ENCODE data around the gene FUT9.

The FUT9 gene

DNA sequence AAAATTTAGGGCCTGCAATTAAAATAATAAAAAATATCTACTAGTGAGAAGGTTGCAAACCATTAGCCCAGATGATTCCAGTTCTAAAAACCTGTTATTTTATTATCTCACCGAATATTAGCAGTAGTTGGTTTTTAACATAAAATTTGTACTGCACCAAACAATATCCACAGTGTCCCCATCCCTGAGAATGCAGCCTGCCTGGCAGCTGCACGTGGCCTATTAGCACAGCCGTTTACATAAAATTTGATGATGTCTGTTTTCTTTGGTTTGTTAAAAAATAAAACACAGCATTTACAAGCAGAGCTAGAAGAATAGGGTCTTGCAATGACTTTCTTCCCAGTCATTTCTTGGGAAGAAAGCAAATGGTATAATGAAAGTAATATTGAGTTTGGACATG, 58.2 kb downstream of the FUT9 start:
- DNase-seq = no peak

- DNase-seq = no peak
These were observed 60.1 kb downstream of the FUT9 start for GRCh38 chr6:96075826-96076225.

DNA sequence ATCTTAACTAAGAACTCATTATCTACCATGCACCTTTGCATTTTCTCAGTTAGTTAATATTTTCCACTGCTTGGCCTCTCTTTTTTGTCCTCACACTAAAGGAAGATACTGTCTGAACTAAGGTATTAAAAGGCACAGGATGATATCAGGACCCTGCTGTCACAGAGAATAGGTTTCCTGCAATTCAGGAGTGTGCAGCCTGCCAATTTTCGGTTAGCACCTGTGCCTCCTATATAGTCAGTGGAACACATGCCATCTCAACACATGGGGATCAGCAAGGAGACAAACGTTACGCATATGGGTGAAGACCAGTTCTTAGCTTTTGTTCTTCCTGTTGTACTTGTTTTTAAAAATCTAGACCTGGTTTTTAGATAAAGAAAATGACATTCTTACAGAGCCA, 71.0 kb downstream of the FUT9 start:
- no peak for DNase-seq

GRCh38 chr6:96089173-96089572, 73.4 kb downstream of the FUT9 start:
- no peak for DNase-seq

DNA sequence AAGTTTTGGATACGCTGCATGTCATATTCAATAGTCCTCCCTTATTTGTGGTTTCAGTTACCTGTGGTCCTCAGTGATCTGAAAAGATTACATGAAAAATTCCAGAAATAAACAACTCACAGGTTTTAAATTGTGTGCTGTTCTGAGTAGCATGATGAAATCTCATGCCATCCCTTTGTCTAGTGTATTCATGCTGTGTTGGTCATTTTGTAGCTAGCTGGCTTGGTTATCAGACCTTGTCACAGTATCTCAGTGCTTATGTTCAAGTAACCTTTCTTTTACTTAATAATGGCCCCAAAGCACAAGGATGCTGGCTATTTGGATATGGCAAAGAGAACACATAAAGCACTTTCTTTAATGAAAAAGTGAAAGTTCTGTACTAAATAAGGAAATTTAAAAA, 78.3 kb downstream of the FUT9 start:
- no peak for DNase-seq

- DNase-seq = no peak
These were observed 83.3 kb downstream of the FUT9 start for GRCh38 chr6:96099069-96099468.

GRCh38 chr6:96101564-96101963, 85.8 kb downstream of the FUT9 start:
- no peak for DNase-seq

DNA sequence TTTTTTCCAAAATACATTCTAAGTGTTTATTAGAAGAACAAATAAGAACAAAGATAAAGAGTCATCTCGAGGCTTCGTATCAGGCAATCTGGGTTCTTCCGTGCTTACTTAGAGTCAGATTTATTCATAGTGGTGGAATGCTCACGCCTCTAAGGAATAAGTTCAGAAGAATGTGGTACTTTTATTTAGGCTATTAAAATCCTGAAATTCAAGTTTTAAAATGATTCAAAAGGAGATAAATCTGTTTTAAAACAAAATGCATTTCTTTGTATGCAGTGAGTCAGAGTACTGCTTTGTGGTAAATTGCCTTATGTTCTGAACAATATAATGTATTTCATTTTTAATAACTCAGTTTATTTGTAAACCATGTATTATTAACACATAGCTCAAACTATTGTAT, 89.1 kb downstream of the FUT9 start:
- no peak for DNase-seq

- no peak for DNase-seq
These were observed 95.1 kb downstream of the FUT9 start for GRCh38 chr6:96110878-96111277.

GRCh38 chr6:96116674-96117073, 100.9 kb downstream of the FUT9 start:
- no peak for DNase-seq

DNA sequence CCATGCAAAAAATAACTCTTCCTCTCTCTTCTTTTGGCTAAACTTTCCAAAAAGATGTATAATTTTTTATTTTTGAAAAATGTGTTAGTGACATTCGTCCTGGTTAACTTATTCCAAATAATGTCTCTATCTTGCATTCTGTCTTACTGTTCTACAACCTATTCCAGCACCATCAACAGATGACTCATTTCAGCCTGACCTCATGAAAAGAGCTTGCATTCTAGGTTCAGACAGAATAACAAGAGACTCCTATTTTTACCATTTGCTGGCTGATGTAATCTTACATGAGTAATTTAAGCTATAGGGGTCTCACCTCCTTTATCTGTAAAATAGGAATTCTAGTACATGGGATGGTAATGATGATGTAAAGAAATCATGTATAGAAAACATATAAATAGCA, 109.0 kb downstream of the FUT9 start:
- DNase-seq = no peak

GRCh38 chr6:96138406-96138805, 122.6 kb downstream of the FUT9 start:
- no peak for DNase-seq

DNA sequence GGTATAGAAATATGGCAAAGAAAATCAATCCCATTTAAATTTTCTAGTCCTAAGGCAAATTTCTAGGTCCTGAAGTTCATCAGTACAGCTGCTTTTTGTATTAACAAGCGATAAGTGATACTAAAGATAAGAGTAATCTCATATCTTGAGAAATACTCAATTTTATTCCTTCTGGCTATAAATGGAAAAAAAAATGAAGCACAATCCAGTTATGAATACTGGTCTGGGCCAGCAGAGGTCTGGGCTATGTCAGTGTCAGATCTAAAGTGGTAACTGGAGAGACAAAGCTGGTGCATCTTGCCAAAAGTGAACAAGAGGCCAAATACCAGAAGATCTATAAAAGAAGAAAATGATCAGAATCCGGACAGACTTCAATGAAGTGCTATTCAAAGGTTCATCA, 126.4 kb downstream of the FUT9 start:
- no peak for DNase-seq

DNA sequence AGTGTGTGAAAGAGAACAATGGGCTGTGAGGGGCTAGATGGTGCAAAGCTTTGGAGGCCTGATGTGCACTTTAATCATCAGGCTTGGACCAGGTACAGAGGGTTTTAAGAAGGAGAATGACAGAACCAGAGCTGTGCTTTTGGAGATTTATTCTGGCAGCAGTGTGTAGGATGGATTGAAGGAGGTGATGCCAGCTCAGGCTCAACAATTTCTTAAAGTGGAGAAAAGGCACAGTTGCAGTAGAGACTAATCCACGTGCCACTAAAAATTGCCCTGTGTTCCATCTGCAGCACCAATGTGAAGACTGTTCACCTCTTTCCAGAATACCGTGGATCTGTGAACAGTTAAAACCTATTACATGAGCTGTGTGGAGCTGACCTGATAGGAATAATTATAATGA, 134.7 kb downstream of the FUT9 start:
- DNase-seq = no peak

DNA sequence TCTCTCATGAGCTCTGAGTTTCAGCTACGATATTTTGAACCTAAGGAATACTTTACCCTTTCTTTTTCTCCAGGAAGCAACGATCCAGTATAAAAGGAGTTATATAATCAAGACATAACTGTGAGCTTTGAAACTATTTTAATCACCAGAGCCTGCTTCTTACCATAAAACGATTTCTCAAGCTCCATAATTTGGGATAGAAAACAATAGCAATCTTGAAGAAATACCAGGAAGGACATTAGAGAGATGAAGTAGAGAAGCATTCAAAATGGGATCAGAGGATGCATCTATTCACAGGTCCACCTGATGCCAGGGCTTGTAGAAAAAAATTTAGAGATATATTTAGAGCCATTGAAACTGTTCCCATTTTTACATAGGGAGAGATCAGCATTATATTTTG, 135.9 kb downstream of the FUT9 start:
- DNase-seq = no peak

DNA sequence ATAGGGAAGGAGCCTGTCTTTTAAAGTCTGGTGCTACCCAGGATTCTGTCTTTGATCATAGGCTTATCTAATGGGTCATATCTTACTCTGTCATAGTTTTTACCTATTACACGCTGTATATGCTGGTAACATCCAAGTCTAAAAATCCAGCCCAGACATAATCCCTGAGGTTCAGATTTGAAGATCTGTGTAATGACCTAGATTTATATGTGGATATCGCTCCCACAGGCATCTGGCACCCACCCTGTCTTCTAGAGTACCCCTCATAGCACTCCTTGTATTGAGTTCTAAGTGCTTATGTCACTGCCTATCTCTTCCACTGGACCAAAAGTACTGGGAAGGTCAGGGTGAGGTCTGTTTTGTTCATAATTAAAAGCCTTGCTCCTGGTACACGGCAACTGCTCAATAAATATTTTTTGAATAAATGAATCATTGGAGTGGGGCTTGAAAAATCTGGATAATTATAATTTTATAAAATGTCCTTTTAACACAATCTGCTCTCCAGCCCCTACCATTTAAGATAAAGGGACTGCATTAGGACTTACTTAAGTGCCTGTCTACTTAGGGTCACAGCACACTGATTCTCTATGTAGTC, 136.4 kb downstream of the FUT9 start:
- DNase-seq = no peak

GRCh38 chr6:96153775-96154174, 138.0 kb downstream of the FUT9 start:
- DNase-seq = no peak

DNA sequence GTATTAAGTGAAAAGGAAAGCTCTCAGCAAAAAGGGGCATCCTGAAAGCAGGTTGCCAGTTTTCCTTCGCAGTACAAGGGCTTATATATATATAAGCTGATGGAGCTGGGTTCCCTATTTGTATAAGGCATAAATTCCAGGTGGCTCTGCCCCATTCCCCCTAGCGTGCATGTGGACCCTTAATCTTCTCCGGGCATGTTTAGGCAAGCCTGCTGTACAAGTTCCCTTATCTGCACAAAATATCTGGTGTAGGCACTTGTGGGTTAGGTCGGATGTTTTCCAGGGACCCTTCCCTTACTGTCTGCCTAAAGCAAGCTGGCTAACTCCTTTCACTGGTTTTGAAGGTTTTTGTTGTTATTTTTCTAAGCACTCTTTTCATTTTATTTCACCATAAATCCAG, 140.7 kb downstream of the FUT9 start:
- no peak for DNase-seq

DNA sequence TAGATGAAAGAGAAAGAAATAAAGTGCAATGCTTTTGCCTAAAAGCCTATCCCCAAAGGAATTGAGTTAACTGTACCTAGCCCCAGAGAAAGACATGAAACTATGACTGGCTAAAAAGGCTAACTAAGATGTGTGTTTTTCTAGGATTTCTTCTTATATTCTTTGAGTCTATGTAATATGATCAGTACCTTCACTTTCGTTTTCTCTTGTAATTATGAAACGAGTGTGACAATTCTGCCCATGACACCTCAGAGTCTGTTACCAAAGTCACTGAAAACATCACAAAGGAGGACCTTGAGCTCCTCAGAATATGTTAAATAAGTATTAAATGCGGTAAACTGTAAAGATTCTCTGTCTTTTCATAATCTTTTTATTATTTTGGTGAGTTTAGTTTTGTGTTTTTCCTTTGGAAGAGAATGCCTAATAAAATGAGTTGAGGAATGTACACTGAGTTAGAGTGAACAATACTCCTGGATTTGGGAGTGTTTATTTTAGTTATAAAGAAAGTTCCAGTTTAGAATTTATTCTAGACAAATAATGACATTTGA, 141.3 kb downstream of the FUT9 start:
- no peak for DNase-seq

GRCh38 chr6:96162711-96163120, 146.9 kb downstream of the FUT9 start:
- no peak for DNase-seq

DNA sequence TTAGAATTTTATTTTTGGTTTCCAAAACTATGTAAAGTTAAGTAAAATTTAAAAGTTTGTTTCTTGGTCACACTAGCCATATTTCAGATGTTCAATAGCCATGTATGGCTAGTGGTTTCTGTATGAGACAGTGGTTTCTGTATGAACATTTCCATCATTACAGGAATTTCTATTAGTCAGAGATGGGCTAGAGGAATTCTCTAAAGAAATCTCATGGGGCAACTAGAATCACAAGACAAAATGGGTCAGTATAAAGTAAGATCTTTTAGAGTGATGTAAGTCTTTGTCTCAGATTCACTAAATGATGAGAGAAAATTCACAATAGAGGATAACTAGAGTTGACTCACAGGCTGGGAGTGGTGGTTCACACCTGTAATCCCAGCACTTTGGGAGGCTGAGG, 149.0 kb downstream of the FUT9 start:
- DNase-seq = no peak

GRCh38 chr6:96171112-96171511, 155.3 kb downstream of the FUT9 start:
- DNase-seq = no peak

DNA sequence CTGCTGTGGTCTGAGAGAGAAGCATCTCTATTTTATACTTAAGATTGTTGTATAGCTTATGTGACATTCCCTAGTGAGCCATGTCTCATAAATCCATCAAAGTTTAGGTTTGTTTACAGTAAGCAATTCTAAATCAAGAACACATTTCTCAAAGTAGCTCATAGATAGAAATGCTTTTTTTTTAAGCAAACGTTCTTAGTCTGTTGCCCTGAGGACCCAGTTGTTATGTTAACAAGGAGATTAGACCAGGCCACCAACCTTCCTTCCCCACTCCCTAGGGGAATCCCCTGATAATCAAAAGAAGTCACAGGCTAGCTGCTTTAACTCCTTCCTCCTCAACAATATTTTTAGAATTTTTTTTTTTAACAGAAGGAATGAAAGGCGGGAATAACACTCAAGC, 169.0 kb downstream of the FUT9 start:
- DNase-seq = no peak

GRCh38 chr6:96186094-96186493, 170.3 kb downstream of the FUT9 start:
- no peak for DNase-seq

GRCh38 chr6:96186516-96187195, 170.9 kb downstream of the FUT9 start:
- DNase-seq = no peak
